H1 (cell line): ENCODE results near the gene MACROD1. TPM values are rescaled to one million over a fixed set of nuclear protein-coding genes. Genes with fewer than 3 reads are reported as not detected.
A peak's percentile ranks its signal among the peaks of the same experiment; 100 is the strongest.

Experiments used
- ASH2L ChIP-seq: fragments of 200-600, 300-600 bp; sonication (generic); IDR thresholded peaks from one replicate; pipeline ENCODE4 v1.7.1; 2017; ENCODE audit warnings: low read length
- ATF2 ChIP-seq: IDR thresholded peaks from 2 replicates; pipeline ENCODE4 v1.6.1; 2012; ENCODE audit warnings: low read length, inconsistent platforms
- BACH1 ChIP-seq: IDR thresholded peaks from 2 replicates; pipeline ENCODE4 v1.6.1; 2012; ENCODE audit warnings: low read length, improper control_type of control experiment
- CBX5 ChIP-seq: fragments of 300-800, 300-1000 bp; sonication (generic); IDR thresholded peaks from 2 replicates; pipeline ENCODE4 v1.7.1; 2016; ENCODE audit warnings: antibody characterized with exemption, low read length, low read depth
- E2F6 ChIP-seq: IDR thresholded peaks from 2 replicates; pipeline ENCODE4 v1.6.1; 2012; ENCODE audit warnings: inconsistent platforms
- EP300 ChIP-seq, 2 experiments: IDR thresholded peaks; 1 replicate in 1 of 2; 2 replicates in 1 of 2; pipeline ENCODE4 v1.6.1; 2011 to 2012; ENCODE audit warnings: low read depth in 2 of 2, low read length in 2 of 2, mild to moderate bottlenecking in 2 of 2, borderline replicate concordance in 1 of 2, inconsistent platforms in 1 of 2, moderate library complexity in 1 of 2
- EZH2 ChIP-seq: fragments of 200-600 bp; sonication (generic); IDR thresholded peaks from 2 replicates; pipeline ENCODE4 v1.7.1; 2012; ENCODE audit warnings: low read depth, mild to moderate bottlenecking, moderate library complexity, low read length, inconsistent platforms; ENCODE audit not compliant: severe bottlenecking
- GTF2F1 ChIP-seq: IDR thresholded peaks from 2 replicates; pipeline ENCODE4 v1.6.1; 2012; ENCODE audit warnings: low read depth, low read length, improper control_type of control experiment, borderline replicate concordance
- JUN ChIP-seq: IDR thresholded peaks from 2 replicates; pipeline ENCODE4 v1.6.1; 2011; ENCODE audit warnings: low read depth, mild to moderate bottlenecking, improper control_type of control experiment, low read length
- JUND ChIP-seq: IDR thresholded peaks from 2 replicates; pipeline ENCODE4 v1.6.1; 2011; ENCODE audit warnings: mild to moderate bottlenecking, improper control_type of control experiment, low read length
- KDM4A ChIP-seq: IDR thresholded peaks from one replicate; pipeline ENCODE4 v1.7.1; 2012; ENCODE audit warnings: low read depth, mild to moderate bottlenecking, moderate library complexity, low read length, inconsistent platforms; ENCODE audit not compliant: severe bottlenecking
- RAD21 ChIP-seq, 2 experiments: IDR thresholded peaks in 1 of 2; conservative IDR thresholded peaks in 1 of 2; 2 replicates each; pipeline ENCODE4 v1.6.1; 2011; ENCODE audit warnings: low read depth in 2 of 2, low read length in 2 of 2, improper control_type of control experiment in 1 of 2, inconsistent platforms in 1 of 2, mild to moderate bottlenecking in 1 of 2, moderate library complexity in 1 of 2
- RFX5 ChIP-seq: IDR thresholded peaks from 2 replicates; pipeline ENCODE4 v1.6.1; 2011; ENCODE audit warnings: low read depth, low read length, improper control_type of control experiment, borderline replicate concordance
- RNF2 ChIP-seq: fragments of 200-900, 300-1000 bp; sonication (generic); IDR thresholded peaks from 2 replicates; pipeline ENCODE4 v1.7.1; 2016; ENCODE audit warnings: borderline replicate concordance, low read depth, mild to moderate bottlenecking, antibody characterized with exemption, low read length; ENCODE audit not compliant: poor library complexity, severe bottlenecking; ENCODE audit errors: missing control alignments
- SIRT6 ChIP-seq: IDR thresholded peaks from one replicate; pipeline ENCODE4 v1.7.1; 2012; ENCODE audit warnings: low read length, inconsistent platforms
- SIX5 ChIP-seq: IDR thresholded peaks from 2 replicates; pipeline ENCODE4 v1.6.1; 2011; ENCODE audit warnings: mild to moderate bottlenecking, low read depth, low read length
- SP1 ChIP-seq: IDR thresholded peaks from 2 replicates; pipeline ENCODE4 v1.6.1; 2011; ENCODE audit warnings: low read depth, low read length
- SP4 ChIP-seq: IDR thresholded peaks from 2 replicates; pipeline ENCODE4 v1.6.1; 2012; ENCODE audit warnings: low read length, inconsistent platforms
- TAF1 ChIP-seq: IDR thresholded peaks from 2 replicates; pipeline ENCODE4 v1.6.1; 2011; ENCODE audit warnings: mild to moderate bottlenecking, low read depth, low read length
- TCF12 ChIP-seq: IDR thresholded peaks from 2 replicates; pipeline ENCODE4 v1.6.1; 2011; ENCODE audit warnings: low read depth, mild to moderate bottlenecking, low read length
- polyA plus RNA-seq, 7 experiments: library from polyadenylated mRNA; depleted of rRNA in 3 of 7; stranded (reverse) in 5 of 7; unstranded in 2 of 7; fragments of >200 nt in 5 of 7; fragments of 200-250 nt in 2 of 7; gene quantifications; 1 replicate in 5 of 7; 2 replicates in 1 of 7; 4 replicates in 1 of 7; pipeline versions ENCODE4 v1.2.1 to v1.2.3, GENCODE V29; 2011 to 2013; ENCODE audit warnings: missing spikeins in 2 of 7, mixed read lengths in 2 of 7
- total RNA-seq: library from RNA; stranded (reverse); fragmentation: NEBNext Ultra II Directional; extraction: Animal tissue kit (Norgen Biotek cat#: 25700); gene quantifications from 2 replicates; pipeline ENCODE4 v1.2.1, GENCODE V29; 2021
- TF ChIP-seq, protein P1 (sequence below): IDR thresholded peaks from 2 replicates; pipeline ENCODE4 v1.6.1; 2012; ENCODE audit warnings: inconsistent platforms

The MACROD1 gene
- total and polyA plus RNA-seq, 2 of the 8 experiments (the other 6 are each of a cell fraction or from before 2014, with no cell fraction given), result 19.5 to 34.1 TPM

DNA sequence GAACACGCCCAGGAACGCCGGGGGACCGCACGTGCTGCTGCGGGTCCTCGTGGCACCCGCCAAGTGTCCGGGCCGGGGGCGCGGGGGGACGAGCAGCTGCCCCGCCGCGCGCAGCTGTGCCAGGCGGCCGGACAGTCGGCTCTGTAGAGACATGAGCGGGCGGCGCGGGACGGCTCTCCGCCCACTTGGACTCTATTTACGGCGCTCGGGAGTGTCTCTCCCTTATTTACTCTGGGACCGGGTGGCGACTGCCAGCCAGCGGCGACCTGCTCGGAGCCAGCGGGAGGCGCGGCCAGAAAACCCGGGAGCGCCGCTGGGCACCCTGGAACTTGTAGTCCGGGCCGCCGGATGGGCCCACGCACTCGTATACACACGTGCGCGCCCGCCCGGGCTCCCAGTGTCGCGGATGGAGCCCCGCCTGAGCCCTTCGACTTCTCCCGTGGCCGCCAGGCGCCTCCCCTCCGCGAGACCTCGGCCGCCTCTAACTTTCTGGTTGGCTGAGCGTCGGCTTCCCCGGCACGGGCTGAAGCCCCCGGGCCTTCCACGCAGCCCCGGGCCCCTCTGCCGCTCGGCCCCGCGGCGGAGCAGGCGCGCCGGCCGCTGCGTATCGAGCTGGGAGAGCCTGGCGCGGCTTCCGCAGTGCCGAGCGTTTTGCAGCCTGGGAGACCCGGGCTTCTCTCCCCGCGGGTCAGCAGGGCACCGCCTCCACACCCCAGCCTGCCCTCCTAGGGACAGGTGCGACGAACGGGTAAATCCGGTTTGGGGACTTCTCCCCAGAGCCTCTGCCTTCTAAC is at the start of gene MACROD1 (continued):
- TF ChIP-seq, protein P1, sequence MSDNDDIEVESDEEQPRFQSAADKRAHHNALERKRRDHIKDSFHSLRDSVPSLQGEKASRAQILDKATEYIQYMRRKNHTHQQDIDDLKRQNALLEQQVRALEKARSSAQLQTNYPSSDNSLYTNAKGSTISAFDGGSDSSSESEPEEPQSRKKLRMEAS, result peak; percentile 44; the same call in 1 of the 2 replicates
- TF ChIP-seq CBX5 (no peak), ATF2 (peak; percentile 63; the same call in 1 of the 2 replicates), RAD21 (IDR thresholded peaks at IDR 0.05 in 1 of 2, conservative IDR thresholded peaks at IDR 0.05 in 1 of 2; ENCODE audit: low read depth in 2 of 2, low read length in 2 of 2) (peak in 1 of 2 experiments; percentile 9; a peak in 1 of 4 replicates), TCF12 (peak; percentile 93; the same call in 1 of the 2 replicates), RFX5 (no peak), SP1 (peak; percentile 88), JUND (no peak), EP300 (IDR thresholded peaks at IDR 0.05; ENCODE audit: borderline replicate concordance in 1 of 2, low read depth in 2 of 2, low read length in 2 of 2) (peak in 1 of 2 experiments; percentile 60; a peak in 1 of 3 replicates), RNF2 (no peak), TAF1 (peak; percentile 52), EZH2 (peak; percentile 37), E2F6 (peak; percentile 59), SIRT6 (no peak), ASH2L (peak; percentile 69), SIX5 (peak; percentile 33; the same call in 1 of the 2 replicates), KDM4A (peak; percentile 89), GTF2F1 (no peak), JUN (no peak), SP4 (0 out of 2 replicates have a peak, but pooled peaks have one; percentile 29), BACH1 (peak; percentile 69)
